ENCODE measurements around the gene MRPL11.

Gene MRPL11

DNA sequence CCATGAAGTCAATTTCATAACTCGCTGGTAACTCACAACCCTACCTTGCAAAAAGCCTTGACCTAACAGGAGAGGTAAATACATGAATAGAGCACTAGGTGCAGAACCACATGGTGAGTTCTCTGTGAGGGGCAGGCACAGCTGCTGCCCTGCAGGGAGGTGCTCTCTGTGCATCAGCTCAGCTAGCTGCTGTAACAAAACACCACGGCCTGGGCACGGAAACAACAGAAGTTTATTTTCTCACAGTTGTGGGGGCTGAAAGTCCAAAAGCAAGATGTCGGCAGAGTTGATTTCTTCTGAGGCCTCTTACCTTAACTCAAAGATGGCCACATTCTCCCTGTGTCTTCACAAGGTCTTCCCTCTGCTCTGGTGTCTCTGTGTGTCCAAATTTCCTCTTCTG, 13.0 kb upstream of the MRPL11 start:
- no peaks in the 10 kb centered on the region for H3K27me3 ChIP-seq (ENCODE audit: insufficient read depth, low read length, poor library complexity, severe bottlenecking)

DNA sequence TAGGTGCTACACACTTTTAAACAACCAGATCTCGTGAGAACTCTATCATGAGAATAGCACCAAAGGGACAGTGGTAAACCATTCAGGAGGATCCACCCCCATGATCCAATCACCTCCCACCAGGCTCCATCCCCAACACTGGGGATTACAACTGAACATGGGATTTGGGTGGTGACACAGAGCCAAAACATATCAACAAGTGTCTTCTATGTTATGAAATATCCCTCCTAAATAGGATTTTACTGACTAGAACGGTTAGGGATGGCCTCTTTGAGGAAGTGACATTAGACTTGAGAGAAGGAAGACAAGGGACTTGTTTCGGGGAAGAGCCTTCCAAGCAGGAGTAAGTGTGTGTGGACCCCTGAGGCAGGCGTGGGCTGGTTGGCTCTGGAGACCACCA, 11.9 kb upstream of the MRPL11 start:
- Histone ChIP-seq H3K4me1 (ENCODE audit: insufficient read depth, low read length, poor library complexity, severe bottlenecking) (peaks cover 13% of the 10 kb centered on the region), H3K4me2 (ENCODE audit: low read depth, low read length, poor library complexity, severe bottlenecking) (no peak overlapping the region), H3K79me2 (ENCODE audit: insufficient read depth, low read length) (no peaks in the 10 kb centered on the region), H3F3A (ENCODE audit: low read depth) (no peaks in the 10 kb centered on the region), H3K9me3 (ENCODE audit: insufficient read depth, low read depth, low read length) (no peaks in the 10 kb centered on the region), H2AFZ (ENCODE audit: low read length) (no peak overlapping the region), H3K36me3 (ENCODE audit: insufficient read depth, low read length) (no peaks in the 10 kb centered on the region), H3K9ac (ENCODE audit: low read depth, low read length, poor library complexity, severe bottlenecking) (no peak overlapping the region), H3K27me3 (ENCODE audit: insufficient read depth, low read length, poor library complexity, severe bottlenecking) (no peaks in the 10 kb centered on the region), H3K9me2 (replicated peaks; ENCODE audit: low read depth, low read length) (no peaks in the 10 kb centered on the region), H4K20me1 (ENCODE audit: insufficient read depth, low read length, poor library complexity, severe bottlenecking) (no peaks in the 10 kb centered on the region), H3K4me3 (ENCODE audit: low read length, poor library complexity, severe bottlenecking) (no peak overlapping the region)
- no peak for TF ChIP-seq EZH2phosphoT487 (IDR thresholded peaks at IDR 0.05; ENCODE audit: borderline replicate concordance)
- TF ChIP-seq, protein P1, sequence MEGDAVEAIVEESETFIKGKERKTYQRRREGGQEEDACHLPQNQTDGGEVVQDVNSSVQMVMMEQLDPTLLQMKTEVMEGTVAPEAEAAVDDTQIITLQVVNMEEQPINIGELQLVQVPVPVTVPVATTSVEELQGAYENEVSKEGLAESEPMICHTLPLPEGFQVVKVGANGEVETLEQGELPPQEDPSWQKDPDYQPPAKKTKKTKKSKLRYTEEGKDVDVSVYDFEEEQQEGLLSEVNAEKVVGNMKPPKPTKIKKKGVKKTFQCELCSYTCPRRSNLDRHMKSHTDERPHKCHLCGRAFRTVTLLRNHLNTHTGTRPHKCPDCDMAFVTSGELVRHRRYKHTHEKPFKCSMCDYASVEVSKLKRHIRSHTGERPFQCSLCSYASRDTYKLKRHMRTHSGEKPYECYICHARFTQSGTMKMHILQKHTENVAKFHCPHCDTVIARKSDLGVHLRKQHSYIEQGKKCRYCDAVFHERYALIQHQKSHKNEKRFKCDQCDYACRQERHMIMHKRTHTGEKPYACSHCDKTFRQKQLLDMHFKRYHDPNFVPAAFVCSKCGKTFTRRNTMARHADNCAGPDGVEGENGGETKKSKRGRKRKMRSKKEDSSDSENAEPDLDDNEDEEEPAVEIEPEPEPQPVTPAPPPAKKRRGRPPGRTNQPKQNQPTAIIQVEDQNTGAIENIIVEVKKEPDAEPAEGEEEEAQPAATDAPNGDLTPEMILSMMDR (conservative IDR thresholded peaks at IDR 0.05; ENCODE audit: low read length): no peak

More for the DNA sequence above, 13.0 kb upstream of the MRPL11 start:
- H3K9me2 ChIP-seq (replicated peaks; ENCODE audit: low read depth, low read length): no peaks in the 10 kb centered on the region
- no peak overlapping the region for H3K4me3 ChIP-seq (ENCODE audit: low read length, poor library complexity, severe bottlenecking)
- no peaks in the 10 kb centered on the region for H3K36me3 ChIP-seq (ENCODE audit: insufficient read depth, low read length)
- H4K20me1 ChIP-seq (ENCODE audit: insufficient read depth, low read length, poor library complexity, severe bottlenecking): no peaks in the 10 kb centered on the region
- H3K79me2 ChIP-seq (ENCODE audit: insufficient read depth, low read length): no peaks in the 10 kb centered on the region
- peaks cover 13% of the 10 kb centered on the region for H3K4me1 ChIP-seq (ENCODE audit: insufficient read depth, low read length, poor library complexity, severe bottlenecking)
- no peak overlapping the region for H3K4me2 ChIP-seq (ENCODE audit: low read depth, low read length, poor library complexity, severe bottlenecking)
- no peaks in the 10 kb centered on the region for H3F3A ChIP-seq (ENCODE audit: low read depth)
- H3K9ac ChIP-seq (ENCODE audit: low read depth, low read length, poor library complexity, severe bottlenecking): no peak overlapping the region
- H2AFZ ChIP-seq (ENCODE audit: low read length): no peak overlapping the region
- H3K9me3 ChIP-seq (ENCODE audit: insufficient read depth, low read depth, low read length): no peaks in the 10 kb centered on the region
- TF ChIP-seq EZH2phosphoT487 (IDR thresholded peaks at IDR 0.05; ENCODE audit: borderline replicate concordance): no peak
- TF ChIP-seq, protein P1 (conservative IDR thresholded peaks at IDR 0.05; ENCODE audit: low read length): no peak

DNA sequence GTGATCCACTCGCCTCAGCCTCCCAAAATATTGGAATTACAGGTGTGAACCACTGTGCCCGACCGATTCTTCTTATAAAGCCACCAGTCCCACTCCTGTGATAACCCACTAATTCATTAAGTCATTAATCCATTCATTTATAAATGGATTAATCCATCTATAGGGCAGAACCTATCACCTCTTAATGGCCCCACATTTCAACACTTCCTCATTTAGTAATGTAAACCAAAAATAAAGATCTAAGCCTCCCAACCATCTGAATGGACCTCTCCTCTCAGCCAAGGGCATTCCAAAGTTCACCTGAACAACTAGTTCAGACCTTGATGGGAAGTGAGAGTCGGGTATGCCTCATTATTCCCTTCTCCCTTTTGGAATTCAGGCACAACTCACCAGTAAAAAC, 9.9 kb upstream of the MRPL11 start:
- H2AFZ ChIP-seq (ENCODE audit: low read length): no peak overlapping the region

More for the DNA sequence above, 9.9 kb upstream of the MRPL11 start:
- Histone ChIP-seq H3K4me2 (ENCODE audit: low read depth, low read length, poor library complexity, severe bottlenecking) (no peak overlapping the region), H3K9me3 (ENCODE audit: insufficient read depth, low read depth, low read length) (no peaks in the 10 kb centered on the region; the same call in 1 of the 2 replicates), H3F3A (ENCODE audit: low read depth) (no peaks in the 10 kb centered on the region), H3K4me1 (ENCODE audit: insufficient read depth, low read length, poor library complexity, severe bottlenecking) (no peaks in the 10 kb centered on the region), H3K9ac (ENCODE audit: low read depth, low read length, poor library complexity, severe bottlenecking) (no peak overlapping the region), H3K9me2 (replicated peaks; ENCODE audit: low read depth, low read length) (no peaks in the 10 kb centered on the region), H3K79me2 (ENCODE audit: insufficient read depth, low read length) (no peaks in the 10 kb centered on the region), H3K4me3 (ENCODE audit: low read length, poor library complexity, severe bottlenecking) (no peak overlapping the region), H3K36me3 (ENCODE audit: insufficient read depth, low read length) (no peaks in the 10 kb centered on the region), H4K20me1 (ENCODE audit: insufficient read depth, low read length, poor library complexity, severe bottlenecking) (no peaks in the 10 kb centered on the region), H3K27me3 (ENCODE audit: insufficient read depth, low read length, poor library complexity, severe bottlenecking) (no peaks in the 10 kb centered on the region)
- no peak for TF ChIP-seq EZH2phosphoT487 (IDR thresholded peaks at IDR 0.05; ENCODE audit: borderline replicate concordance)
- TF ChIP-seq, protein P1 (conservative IDR thresholded peaks at IDR 0.05; ENCODE audit: low read length): no peak
